H9 (cell line): ENCODE results near the gene PLXNA4. TPM values are rescaled to one million over a fixed set of nuclear protein-coding genes. Genes with fewer than 3 reads are reported as not detected.

Experiments used
- DNase-seq: peaks from one replicate; pipeline ENCODE4 v3.0.0-alpha.2; 2017
- H2AFZ ChIP-seq: one replicate; pipeline ENCODE4 v1.6.1; 2013; ENCODE audit warnings: mild to moderate bottlenecking, low read length, control low read depth, moderate library complexity
- H2AK5ac ChIP-seq: 2 replicates; pipeline ENCODE4 v1.6.1; 2013; ENCODE audit warnings: low read length, control low read depth, mixed read lengths; ENCODE audit not compliant: insufficient read length
- H2BK120ac ChIP-seq: one replicate; pipeline ENCODE4 v1.6.1; 2013; ENCODE audit warnings: low read depth, mild to moderate bottlenecking, low read length, control low read depth, inconsistent platforms; ENCODE audit not compliant: poor library complexity, severe bottlenecking
- H2BK12ac ChIP-seq: 2 replicates; pipeline ENCODE4 v1.6.1; 2013; ENCODE audit warnings: low read length, control low read depth, mixed read lengths, low read depth; ENCODE audit not compliant: insufficient read length
- H2BK15ac ChIP-seq: 2 replicates; pipeline ENCODE4 v1.6.1; 2013; ENCODE audit warnings: low read depth, low read length, control low read depth
- H2BK20ac ChIP-seq: one replicate; pipeline ENCODE4 v1.6.1; 2013; ENCODE audit warnings: low read depth, mild to moderate bottlenecking, low read length, control low read depth, inconsistent platforms; ENCODE audit not compliant: poor library complexity, severe bottlenecking
- H2BK5ac ChIP-seq: 2 replicates; pipeline ENCODE4 v1.6.1; 2013; ENCODE audit warnings: low read length, control low read depth, mixed read lengths; ENCODE audit not compliant: insufficient read length
- H3K14ac ChIP-seq: 2 replicates; pipeline ENCODE4 v1.6.1; 2013; ENCODE audit warnings: low read length, control low read depth; ENCODE audit not compliant: insufficient read depth
- H3K18ac ChIP-seq: 2 replicates; pipeline ENCODE4 v1.6.1; 2013; ENCODE audit warnings: low read depth, mild to moderate bottlenecking, mixed read lengths, low read length, control low read depth; ENCODE audit not compliant: insufficient read length
- H3K23ac ChIP-seq: 2 replicates; pipeline ENCODE4 v1.6.1; 2013; ENCODE audit warnings: low read length, control low read depth, mixed read lengths, low read depth; ENCODE audit not compliant: insufficient read length
- H3K23me2 ChIP-seq: 2 replicates; pipeline ENCODE4 v1.6.1; 2013; ENCODE audit warnings: low read depth, mild to moderate bottlenecking, mixed read lengths, low read length, control low read depth; ENCODE audit not compliant: insufficient read length, poor library complexity, severe bottlenecking
- H3K27ac ChIP-seq: 2 replicates; pipeline ENCODE4 v1.5.1; 2013; ENCODE audit warnings: low read length, control low read depth, mixed read lengths, low read depth; ENCODE audit not compliant: insufficient read length
- H3K27me3 ChIP-seq: 2 replicates; pipeline ENCODE4 v1.6.1; 2013; ENCODE audit warnings: low read length, control low read depth, inconsistent platforms; ENCODE audit not compliant: insufficient read depth
- H3K4ac ChIP-seq: 2 replicates; pipeline ENCODE4 v1.6.1; 2013; ENCODE audit warnings: low read depth, mild to moderate bottlenecking, control low read depth, inconsistent platforms, low read length, moderate library complexity
- H3K4me1 ChIP-seq: 2 replicates; pipeline ENCODE4 v1.6.1; 2013; ENCODE audit warnings: low read length, control low read depth, inconsistent platforms; ENCODE audit not compliant: insufficient read depth
- H3K4me2 ChIP-seq: 2 replicates; pipeline ENCODE4 v1.6.1; 2013; ENCODE audit warnings: low read length, control low read depth, mixed read lengths; ENCODE audit not compliant: insufficient read length, insufficient read depth
- H3K56ac ChIP-seq: 2 replicates; pipeline ENCODE4 v1.6.1; 2013; ENCODE audit warnings: low read depth, mild to moderate bottlenecking, mixed read lengths, low read length, control low read depth; ENCODE audit not compliant: insufficient read length
- H3K79me1 ChIP-seq: 2 replicates; pipeline ENCODE4 v1.6.1; 2013; ENCODE audit warnings: low read depth, mild to moderate bottlenecking, moderate library complexity, low read length, control low read depth, inconsistent platforms; ENCODE audit not compliant: insufficient read depth, poor library complexity, severe bottlenecking
- H3K79me2 ChIP-seq: 2 replicates; pipeline ENCODE4 v1.6.1; 2013; ENCODE audit warnings: low read length, control low read depth, inconsistent platforms; ENCODE audit not compliant: insufficient read depth
- H3K9ac ChIP-seq: 2 replicates; pipeline ENCODE4 v1.6.1; 2013; ENCODE audit warnings: low read length, control low read depth, mixed read lengths; ENCODE audit not compliant: insufficient read length; ENCODE audit errors: extremely low read depth
- H3K9me3 ChIP-seq: one replicate; pipeline ENCODE4 v1.6.1; 2013; ENCODE audit warnings: low read depth, low read length, inconsistent platforms; ENCODE audit not compliant: control insufficient read depth
- H3T11ph ChIP-seq: one replicate; pipeline ENCODE4 v1.6.1; 2013; ENCODE audit warnings: mild to moderate bottlenecking, low read length, control low read depth, inconsistent platforms
- H4K20me1 ChIP-seq: one replicate; pipeline ENCODE4 v1.6.1; 2013; ENCODE audit not compliant: control insufficient read depth, insufficient read length, insufficient read depth
- H4K5ac ChIP-seq: 2 replicates; pipeline ENCODE4 v1.6.1; 2013; ENCODE audit warnings: low read depth, mild to moderate bottlenecking, mixed read lengths, low read length, control low read depth; ENCODE audit not compliant: insufficient read length
- H4K8ac ChIP-seq: replicated peaks from 2 replicates; pipeline ENCODE4 v1.6.1; 2013; ENCODE audit warnings: low read length, control low read depth, mixed read lengths, low read depth; ENCODE audit not compliant: insufficient read length
- H4K91ac ChIP-seq: 2 replicates; pipeline ENCODE4 v1.6.1; 2013; ENCODE audit warnings: low read depth, mild to moderate bottlenecking, moderate library complexity, mixed read lengths, low read length, control low read depth; ENCODE audit not compliant: insufficient read length
- H3K27ac Mint-ChIP-seq, 3 experiments: 2 replicates in 2 of 3; 3 replicates in 1 of 3; pipeline ENCODE4 v1.8.0; 2020 to 2021; ENCODE audit warnings: mixed read lengths in 3 of 3, mild to moderate bottlenecking in 1 of 3, moderate library complexity in 1 of 3
- H3K27me3 Mint-ChIP-seq: 2 replicates; pipeline ENCODE4 v1.8.0; 2021; ENCODE audit warnings: low read depth, mild to moderate bottlenecking, moderate library complexity, mixed read lengths
- H3K36me3 Mint-ChIP-seq, 3 experiments: 2 replicates in 2 of 3; 3 replicates in 1 of 3; pipeline ENCODE4 v1.8.0; 2020 to 2021; ENCODE audit warnings: low read depth in 3 of 3, mixed read lengths in 3 of 3; ENCODE audit not compliant: insufficient read depth in 1 of 3
- H3K4me1 Mint-ChIP-seq, 2 experiments: 2 replicates each; pipeline ENCODE4 v1.8.0; 2020; ENCODE audit warnings: mixed read lengths in 2 of 2
- H3K4me3 Mint-ChIP-seq, 2 experiments: 2 replicates in 1 of 2; 3 replicates in 1 of 2; pipeline ENCODE4 v1.8.0; 2020 to 2021; ENCODE audit warnings: mild to moderate bottlenecking in 2 of 2, mixed read lengths in 2 of 2, moderate library complexity in 1 of 2
- H3K9me3 Mint-ChIP-seq, 2 experiments: 2 replicates in 1 of 2; 3 replicates in 1 of 2; pipeline ENCODE4 v1.8.0; 2020; ENCODE audit warnings: mild to moderate bottlenecking in 2 of 2, mixed read lengths in 2 of 2, moderate library complexity in 1 of 2
- WGBS: extraction: QIAGEN DNeasy Blood & Tissue Kit; methylation state at CpG from one replicate; pipeline ENCODE4 v1.1.7; 2013; ENCODE audit warnings: missing lambda C conversion rate, low lambda C conversion rate, mixed read lengths; ENCODE audit not compliant: insufficient read length; ENCODE audit errors: extremely low coverage; 5-methylcytosine and 5-hydroxymethylcytosine counted together
- total RNA-seq: library from RNA; stranded (reverse); gene quantifications from 2 replicates; pipeline ENCODE4 v1.2.1, GENCODE V29; 2021
- TF ChIP-seq, protein P1 (sequence below): fragments of 200-600 bp; sonication (generic); conservative IDR thresholded peaks from 3 replicates; pipeline ENCODE4 v1.8.0; 2021; ENCODE audit warnings: antibody characterized with exemption, mild to moderate bottlenecking

PLXNA4 gene
- total RNA-seq, 1 experiment from 2014 or later, result 0.35 TPM

DNA sequence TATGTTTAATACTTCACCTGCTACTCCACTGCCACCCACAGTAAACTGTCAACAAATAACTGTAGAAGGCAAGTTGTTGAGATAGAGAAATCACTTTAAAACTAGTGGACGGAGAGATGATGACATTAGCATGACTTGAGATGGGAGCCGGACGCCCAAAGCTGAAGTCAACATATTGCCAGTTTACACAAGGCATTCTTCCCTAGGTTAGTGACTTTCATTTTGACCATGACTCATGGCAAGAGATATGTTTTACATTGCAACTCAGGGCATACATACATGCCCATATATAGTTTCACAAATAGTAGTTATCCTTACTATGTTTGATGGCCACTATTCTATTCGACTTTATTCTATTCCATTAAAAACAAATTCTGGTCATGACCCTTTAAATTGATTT is 296.6 kb downstream of the PLXNA4 start:
- DNase-seq, result no peak
- H4K8ac ChIP-seq, result no peak overlapping the region
- H3K56ac ChIP-seq, result no peak overlapping the region
- no peaks in the 10 kb centered on the region for H4K20me1 ChIP-seq
- no peak overlapping the region for H3K4ac ChIP-seq
- H4K5ac ChIP-seq, result no peak overlapping the region
- no peak overlapping the region for H3K27ac Mint-ChIP-seq
- TF ChIP-seq, protein P1, sequence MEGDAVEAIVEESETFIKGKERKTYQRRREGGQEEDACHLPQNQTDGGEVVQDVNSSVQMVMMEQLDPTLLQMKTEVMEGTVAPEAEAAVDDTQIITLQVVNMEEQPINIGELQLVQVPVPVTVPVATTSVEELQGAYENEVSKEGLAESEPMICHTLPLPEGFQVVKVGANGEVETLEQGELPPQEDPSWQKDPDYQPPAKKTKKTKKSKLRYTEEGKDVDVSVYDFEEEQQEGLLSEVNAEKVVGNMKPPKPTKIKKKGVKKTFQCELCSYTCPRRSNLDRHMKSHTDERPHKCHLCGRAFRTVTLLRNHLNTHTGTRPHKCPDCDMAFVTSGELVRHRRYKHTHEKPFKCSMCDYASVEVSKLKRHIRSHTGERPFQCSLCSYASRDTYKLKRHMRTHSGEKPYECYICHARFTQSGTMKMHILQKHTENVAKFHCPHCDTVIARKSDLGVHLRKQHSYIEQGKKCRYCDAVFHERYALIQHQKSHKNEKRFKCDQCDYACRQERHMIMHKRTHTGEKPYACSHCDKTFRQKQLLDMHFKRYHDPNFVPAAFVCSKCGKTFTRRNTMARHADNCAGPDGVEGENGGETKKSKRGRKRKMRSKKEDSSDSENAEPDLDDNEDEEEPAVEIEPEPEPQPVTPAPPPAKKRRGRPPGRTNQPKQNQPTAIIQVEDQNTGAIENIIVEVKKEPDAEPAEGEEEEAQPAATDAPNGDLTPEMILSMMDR, result no peak
- no peaks in the 10 kb centered on the region for H3K27me3 ChIP-seq
- H2BK20ac ChIP-seq, result no peak overlapping the region
- no peak overlapping the region for H2BK120ac ChIP-seq
- H3K23ac ChIP-seq, result no peak overlapping the region
- H3K4me2 ChIP-seq, result no peak overlapping the region
- H4K91ac ChIP-seq, result no peak overlapping the region
- H2AK5ac ChIP-seq, result no peak overlapping the region
- no peak overlapping the region for H2BK12ac ChIP-seq
- H2BK15ac ChIP-seq, result no peak overlapping the region
- WGBS, result no CpG with 5 or more reads among the region's 4 CpGs
- H3K23me2 ChIP-seq, result no peaks in the 10 kb centered on the region
- no peaks in the 10 kb centered on the region for H3K36me3 Mint-ChIP-seq
- no peak overlapping the region for H3K18ac ChIP-seq
- H3K79me2 ChIP-seq, result no peaks in the 10 kb centered on the region
- no peak overlapping the region for H3K27ac ChIP-seq
- peaks cover 9% of the 10 kb centered on the region for H3K4me1 ChIP-seq
- no peak overlapping the region for H3K4me3 Mint-ChIP-seq
- no peaks in the 10 kb centered on the region for H3K79me1 ChIP-seq
- no peaks in the 10 kb centered on the region for H3K9me3 ChIP-seq
- H2AFZ ChIP-seq, result no peak overlapping the region
- peaks cover 4% of the 10 kb centered on the region; the same call in 1 of the 2 replicates for H3K27me3 Mint-ChIP-seq
- H3T11ph ChIP-seq, result no peak overlapping the region
- no peak overlapping the region for H3K14ac ChIP-seq
- no peak overlapping the region for H2BK5ac ChIP-seq
- no peaks in the 10 kb centered on the region for H3K9me3 Mint-ChIP-seq
- peaks cover 13 to 17% of the 10 kb centered on the region in 2 experiments for H3K4me1 Mint-ChIP-seq
- H3K9ac ChIP-seq, result no peak overlapping the region
